Activated B cell treated with CpG ODN at 0.5 μM for 24 hours (primary cell): ENCODE data around the gene CHRNE. TPM values are rescaled to one million over a fixed set of nuclear protein-coding genes. Genes with fewer than 3 reads are reported as not detected.

Source experiments
- ATAC-seq: fragments of 200-7000 bp; cut with Tn5 transposase; one replicate; pipeline ENCODE4 v1.10.0; 2021; ENCODE audit warnings: low read depth, mild to moderate bottlenecking, moderate library complexity
- CTCF ChIA-PET: fragments of 350-600 bp; sonication (Branson Sonifier 250); formaldehyde crosslinking; loops from one replicate; lab custom pipeline; 2021; ENCODE audit warnings: antibody characterized with exemption; lab: Charles Lee
- POLR2A ChIA-PET: fragments of 350-600 bp; sonication (Branson Sonifier 250); formaldehyde crosslinking; loops from one replicate; lab custom pipeline; 2021; ENCODE audit warnings: antibody characterized with exemption; lab: Charles Lee
- DNase-seq: peaks from one replicate; pipeline ENCODE4 v3.0.0; 2022
- H3K27ac Mint-ChIP-seq: one replicate; pipeline ENCODE4 v1.8.0; 2020; ENCODE audit warnings: mixed read lengths
- H3K27me3 Mint-ChIP-seq: one replicate; pipeline ENCODE4 v1.8.0; 2021; ENCODE audit warnings: mixed read lengths
- H3K36me3 Mint-ChIP-seq: one replicate; pipeline ENCODE4 v1.8.0; 2021; ENCODE audit warnings: low read depth, mixed read lengths
- H3K4me1 Mint-ChIP-seq: one replicate; pipeline ENCODE4 v1.8.0; 2021; ENCODE audit warnings: mixed read lengths
- H3K4me3 Mint-ChIP-seq: one replicate; pipeline ENCODE4 v1.8.0; 2020; ENCODE audit warnings: mild to moderate bottlenecking, mixed read lengths
- H3K9me3 Mint-ChIP-seq: one replicate; pipeline ENCODE4 v1.8.0; 2020; ENCODE audit warnings: mixed read lengths
- CTCF ChIP-seq: fragments of 200-600 bp; IDR thresholded peaks from one replicate; pipeline ENCODE4 v1.8.0; 2022; ENCODE audit warnings: antibody characterized with exemption, mild to moderate bottlenecking
- intact Hi-C: fragments of 100-400 bp; cut with micrococcal nuclease; formaldehyde crosslinking; loops from one replicate; pipeline ENCODE4 v1.15.1; 2024
- total RNA-seq: library from RNA; stranded (reverse); gene quantifications from 2 replicates; pipeline ENCODE4 v1.2.3, GENCODE V29; 2022

CHRNE gene
- total RNA-seq, 1 donor from 2014 or later: 0.38 TPM

- DNase-seq (no peak), ATAC-seq (no peak)
- peaks cover 47% of the 10 kb centered on the region for H3K4me1 Mint-ChIP-seq
- H3K9me3 Mint-ChIP-seq: no peaks in the 10 kb centered on the region
- intact Hi-C loops: loop anchor here (5.0 kb wide), 2 partner anchors 176 to 334 kb away; partner anchors contain the start of gene ZFP3
- peak overlapping the region; percentile 50 for H3K27ac Mint-ChIP-seq
- ChIA-PET POLR2A (interaction anchor here (2.4 to 4.7 kb wide), 3 partner anchors 39 to 190 kb away, joined by 8 to 26 read pairs (median 10); partner anchors contain the start of genes ARRB2, RNF167 and SLC25A11), CTCF (interaction anchor here (1.5 kb wide), 1 partner anchor 161 kb away, joined by 3 read pairs; no protein-coding TSS in a partner anchor)
- H3K27me3 Mint-ChIP-seq: no peaks in the 10 kb centered on the region
- peaks cover 10% of the 10 kb centered on the region for H3K36me3 Mint-ChIP-seq
- TF ChIP-seq CTCF: no peak
- H3K4me3 Mint-ChIP-seq: peak overlapping the region; percentile 87
Measured at GRCh38 chr17:4901108-4901647, 1.7 kb downstream of the CHRNE start.

GRCh38 chr17:4900231-4901107, 2.4 kb downstream of the CHRNE start:
- DNase-seq (peak; percentile 46), ATAC-seq (peak; percentile 22)
- no peak for TF ChIP-seq CTCF
- no peaks in the 10 kb centered on the region for H3K27me3 Mint-ChIP-seq
- H3K4me1 Mint-ChIP-seq: peaks cover 47% of the 10 kb centered on the region
- peaks cover 15% of the 10 kb centered on the region for H3K36me3 Mint-ChIP-seq
- POLR2A ChIA-PET: interaction anchor here (1.0 to 4.7 kb wide), 6 partner anchors 39 to 190 kb away, joined by 3 to 26 read pairs (median 9); partner anchors contain the start of genes ARRB2, RNF167, SLC25A11 and SPAG7
- CTCF ChIA-PET: interaction anchor here (1.0 to 1.5 kb wide), 4 partner anchors 11 to 333 kb away, joined by 3 to 6 read pairs (median 4); partner anchors contain the start of genes RNF167 and SLC25A11
- peak overlapping the region; percentile 87 for H3K4me3 Mint-ChIP-seq
- H3K9me3 Mint-ChIP-seq: no peaks in the 10 kb centered on the region
- peak overlapping the region; percentile 50 for H3K27ac Mint-ChIP-seq
- intact Hi-C loops: loop anchor here (5.0 kb wide), 2 partner anchors 177 to 333 kb away; partner anchors contain the start of gene ZFP3

- intact Hi-C loops: loop anchor here (5.0 kb wide), 2 partner anchors 178 to 332 kb away; partner anchors contain the start of gene ZFP3
- Mint-ChIP-seq H3K27me3 (no peaks in the 10 kb centered on the region), H3K27ac (peak within 1 kb of the TSS; percentile 54), H3K9me3 (no peaks in the 10 kb centered on the region), H3K4me1 (peaks cover 47% of the 10 kb centered on the region), H3K4me3 (peak within 1 kb of the TSS; percentile 87), H3K36me3 (peaks cover 24% of the 10 kb centered on the region)
- TF ChIP-seq CTCF: no peak
- peak; percentile 87 for DNase-seq
- CTCF ChIA-PET: interaction anchor here (0.9 to 1.3 kb wide), 7 partner anchors 8 to 332 kb away, joined by 3 to 6 read pairs (median 4); partner anchors contain the start of genes ARRB2, RNF167 and SLC25A11
- POLR2A ChIA-PET: interaction anchor here (0.7 to 4.7 kb wide), 13 partner anchors 33 to 191 kb away, joined by 3 to 26 read pairs (median 4); partner anchors contain the start of genes ARRB2, CAMTA2, KIF1C and PLD2
- ATAC-seq: peak; percentile 83
Measured at GRCh38 chr17:4899341-4900230, 3.3 kb downstream of the CHRNE start, which contains the start of gene C17orf107. Gene C17orf107, plus strand, starts transcription at chr17:4899536. Its CDS starts 227 bp downstream, at chr17:4899763.

GRCh38 chr17:4898927-4899326, 4.0 kb downstream of the CHRNE start:
- Mint-ChIP-seq H3K4me1 (peaks cover 47% of the 10 kb centered on the region), H3K4me3 (peak overlapping the region; percentile 87), H3K9me3 (no peaks in the 10 kb centered on the region), H3K27me3 (no peaks in the 10 kb centered on the region), H3K36me3 (peaks cover 30% of the 10 kb centered on the region), H3K27ac (no peak overlapping the region)
- TF ChIP-seq CTCF: no peak
- CTCF ChIA-PET: interaction anchor here (0.9 to 1.3 kb wide), 6 partner anchors 8 to 332 kb away, joined by 3 to 6 read pairs (median 4); partner anchors contain the start of gene ARRB2
- DNase-seq: no peak
- POLR2A ChIA-PET: interaction anchor here (0.7 to 4.7 kb wide), 12 partner anchors 34 to 191 kb away, joined by 3 to 26 read pairs (median 4); partner anchors contain the start of genes ARRB2, CAMTA2, KIF1C and PLD2
- ATAC-seq: peak; percentile 1
- intact Hi-C loops: no loop called here
